Lung (tissue), 12 donors: ENCODE measurements around the gene DTNBP1. TPM values are rescaled to one million over a fixed set of nuclear protein-coding genes. Genes with fewer than 3 reads are reported as not detected.

ENCODE experiments used
- ATAC-seq: fragments of 200-7000 bp; cut with Tn5 transposase; one replicate; pipeline ENCODE4 v1.9.1; 2020; ENCODE audit warnings: moderate number of reproducible peaks; ENCODE audit not compliant: insufficient read depth, low FRiP score
- DNase-seq, 3 donors: peaks; one replicate each; pipeline ENCODE4 v3.0.0-alpha.2; 2013 to 2017
- H3K27ac ChIP-seq, 2 donors: one replicate each; pipeline ENCODE4 v1.5.1; 2013; ENCODE audit warnings: mild to moderate bottlenecking in 2 of 2, moderate library complexity in 2 of 2, control low read depth in 1 of 2, inconsistent platforms in 1 of 2, low read depth in 1 of 2, low read length in 1 of 2
- H3K27me3 ChIP-seq, 3 donors: one replicate each; pipeline ENCODE4 v1.5.1; 2013; ENCODE audit warnings: low read length in 2 of 3; ENCODE audit not compliant: control insufficient read depth in 3 of 3, insufficient read depth in 3 of 3
- H3K36me3 ChIP-seq, 4 donors: one replicate each; pipeline ENCODE4 v1.5.1; 2013; ENCODE audit warnings: low read length in 4 of 4, mild to moderate bottlenecking in 1 of 4, moderate library complexity in 1 of 4; ENCODE audit not compliant: control insufficient read depth in 4 of 4, insufficient read depth in 4 of 4
- H3K4me1 ChIP-seq, 5 donors: one replicate each; pipeline ENCODE4 v1.5.1; 2013; ENCODE audit warnings: low read length in 5 of 5, mild to moderate bottlenecking in 2 of 5, moderate library complexity in 1 of 5; ENCODE audit not compliant: control insufficient read depth in 5 of 5, insufficient read depth in 5 of 5
- H3K4me3 ChIP-seq: one replicate; pipeline ENCODE4 v1.5.1; 2013; ENCODE audit warnings: mild to moderate bottlenecking, control low read depth, moderate library complexity
- H3K9ac ChIP-seq, 2 donors: one replicate each; pipeline ENCODE4 v1.5.1; 2013; ENCODE audit warnings: low read length in 2 of 2, control low read depth in 1 of 2; ENCODE audit not compliant: insufficient read depth in 1 of 2
- H3K9me3 ChIP-seq, 4 donors: one replicate each; pipeline ENCODE4 v1.5.1; 2013; ENCODE audit warnings: low read length in 3 of 4, mild to moderate bottlenecking in 1 of 4, moderate library complexity in 1 of 4; ENCODE audit not compliant: control insufficient read depth in 4 of 4, insufficient read depth in 3 of 4
- WGBS, 2 donors: extraction: QIAGEN DNeasy Blood & Tissue Kit; methylation state at CpG; one replicate each; pipeline ENCODE4 v1.1.7; 2013; 5-methylcytosine and 5-hydroxymethylcytosine counted together
- polyA plus RNA-seq, 2 donors: library from polyadenylated mRNA; stranded (reverse); fragments of 200-250 nt; gene quantifications; one replicate each; pipeline ENCODE4 v1.2.1, GENCODE V29; 2013
- total RNA-seq, 2 donors: library from RNA; depleted of rRNA in 1 of 2; stranded (reverse); fragments of >200 nt in 1 of 2; gene quantifications; one replicate each; pipeline ENCODE4 v1.2.1, GENCODE V29; 2014 to 2021
- TF ChIP-seq, protein P1 (sequence below): IDR thresholded peaks from 2 replicates; pipeline ENCODE4 v1.5.1; 2012; ENCODE audit warnings: mild to moderate bottlenecking; ENCODE audit errors: control extremely low read depth, extremely low read depth
- donor health status: control.
- donor health status: control.
- donor health status: Bipolar disorder and iron deficiency.
- donor health status: healthy.
- donor health status: DM: yes; HTN: yes; CAD: no.

DTNBP1 gene
- total and polyA plus RNA-seq, 4 donors, result 9.9 to 23.9 (median 20.5) TPM

DNA sequence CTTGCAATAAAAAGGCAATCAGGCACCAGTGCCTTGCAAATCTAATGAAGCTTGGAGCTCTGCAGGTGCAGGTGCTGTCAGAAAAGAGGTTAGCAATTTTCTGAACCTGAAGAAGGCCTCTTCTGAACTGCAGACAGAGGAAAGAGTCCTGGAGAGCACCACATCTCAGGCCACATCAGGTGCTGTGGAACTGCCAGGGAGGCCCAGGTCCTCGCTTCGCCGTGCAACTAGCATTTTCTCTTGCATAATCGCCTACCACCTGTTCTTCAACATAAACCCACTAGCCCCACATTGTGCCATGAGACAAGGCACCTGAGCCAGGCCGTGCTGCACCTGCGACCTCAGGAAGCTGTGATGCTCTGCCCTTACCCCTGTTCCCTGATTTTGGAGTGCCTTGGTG lies 187.6 kb downstream of the DTNBP1 start:
- H3K9ac ChIP-seq, result no peak overlapping the region
- H3K4me3 ChIP-seq, result no peak overlapping the region
- peak overlapping the region; percentile 39 to 41 for H3K27ac ChIP-seq
- H3K27me3 ChIP-seq, result no peaks in the 10 kb centered on the region
- H3K4me1 ChIP-seq, result peaks cover 14 to 38% (median 21%) of the 10 kb centered on the region in 5 donors
- TF ChIP-seq, protein P1, sequence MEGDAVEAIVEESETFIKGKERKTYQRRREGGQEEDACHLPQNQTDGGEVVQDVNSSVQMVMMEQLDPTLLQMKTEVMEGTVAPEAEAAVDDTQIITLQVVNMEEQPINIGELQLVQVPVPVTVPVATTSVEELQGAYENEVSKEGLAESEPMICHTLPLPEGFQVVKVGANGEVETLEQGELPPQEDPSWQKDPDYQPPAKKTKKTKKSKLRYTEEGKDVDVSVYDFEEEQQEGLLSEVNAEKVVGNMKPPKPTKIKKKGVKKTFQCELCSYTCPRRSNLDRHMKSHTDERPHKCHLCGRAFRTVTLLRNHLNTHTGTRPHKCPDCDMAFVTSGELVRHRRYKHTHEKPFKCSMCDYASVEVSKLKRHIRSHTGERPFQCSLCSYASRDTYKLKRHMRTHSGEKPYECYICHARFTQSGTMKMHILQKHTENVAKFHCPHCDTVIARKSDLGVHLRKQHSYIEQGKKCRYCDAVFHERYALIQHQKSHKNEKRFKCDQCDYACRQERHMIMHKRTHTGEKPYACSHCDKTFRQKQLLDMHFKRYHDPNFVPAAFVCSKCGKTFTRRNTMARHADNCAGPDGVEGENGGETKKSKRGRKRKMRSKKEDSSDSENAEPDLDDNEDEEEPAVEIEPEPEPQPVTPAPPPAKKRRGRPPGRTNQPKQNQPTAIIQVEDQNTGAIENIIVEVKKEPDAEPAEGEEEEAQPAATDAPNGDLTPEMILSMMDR, result no peak
- DNase-seq (no peak), ATAC-seq (no peak)
- H3K36me3 ChIP-seq, result peaks cover 0 to 4% (median 3%) of the 10 kb centered on the region in 4 donors
- no peaks in the 10 kb centered on the region for H3K9me3 ChIP-seq
- 66 to 73% methylated on average over 6 of the region's 6 CpGs for WGBS, 2 donors

DNA sequence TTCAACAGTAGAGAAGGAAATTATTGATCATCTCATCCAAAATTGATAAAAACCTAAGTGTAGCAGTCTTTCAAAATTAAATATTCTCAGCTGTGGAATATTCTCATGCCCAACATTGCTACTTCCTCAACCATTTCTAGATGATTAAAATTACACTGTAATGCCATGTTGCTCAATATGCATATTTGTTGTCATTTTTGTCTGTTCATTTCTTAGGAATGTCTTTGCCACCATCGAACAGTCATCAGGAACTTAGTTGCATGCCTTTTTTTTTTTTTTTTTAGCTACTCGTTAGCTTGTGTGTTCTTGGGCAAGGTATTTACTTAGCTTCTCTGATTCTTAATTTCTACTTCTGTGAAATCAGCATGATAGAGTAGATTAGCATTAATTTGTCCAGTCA lies 188.6 kb downstream of the DTNBP1 start:
- TF ChIP-seq, protein P1, result no peak
- no peak for ATAC-seq
- Histone ChIP-seq H3K4me3 (no peak overlapping the region), H3K9me3 (no peaks in the 10 kb centered on the region), H3K36me3 (peaks cover 0 to 6% (median 5%) of the 10 kb centered on the region in 4 donors), H3K9ac (no peak overlapping the region), H3K27ac (peak overlapping the region in 1 of 2 donors; percentile 47), H3K4me1 (peaks cover 12 to 30% (median 18%) of the 10 kb centered on the region in 5 donors), H3K27me3 (no peaks in the 10 kb centered on the region)
- no peak for DNase-seq
- WGBS, 2 donors, result 37 to 52% methylated on average over 2 of the region's 2 CpGs

DNA sequence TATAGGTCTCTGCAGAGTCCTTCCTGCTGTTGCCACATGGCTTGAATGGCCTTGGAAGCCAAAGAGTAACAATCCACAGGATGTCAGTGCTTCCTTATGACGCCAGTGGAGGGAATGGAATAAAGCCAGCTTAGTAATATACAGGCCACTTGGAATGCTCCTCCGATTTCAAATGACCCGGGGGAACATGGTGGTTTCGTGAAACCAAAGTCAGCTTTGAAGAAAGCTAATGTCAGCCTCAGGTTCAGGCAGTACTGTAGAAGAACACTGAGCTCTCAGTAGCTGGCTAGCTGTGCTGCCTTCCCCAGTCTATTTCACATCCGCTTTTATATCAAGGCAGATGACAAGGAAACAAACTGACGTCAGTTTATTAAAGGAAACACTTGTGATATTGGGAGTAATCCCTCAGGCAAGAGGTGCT lies 189.1 kb downstream of the DTNBP1 start:
- Histone ChIP-seq H3K4me1 (peaks cover 12 to 30% (median 18%) of the 10 kb centered on the region in 5 donors), H3K9me3 (no peaks in the 10 kb centered on the region), H3K27me3 (no peaks in the 10 kb centered on the region), H3K9ac (no peak overlapping the region), H3K27ac (peak overlapping the region; percentile 47 to 74), H3K4me3 (no peak overlapping the region), H3K36me3 (peaks cover 0 to 9% (median 6%) of the 10 kb centered on the region in 4 donors)
- ATAC-seq (peak; percentile 27), DNase-seq (peak in 2 of 3 donors; percentile 47 to 62)
- WGBS, 2 donors, result 48 to 55% methylated on average over 6 of the region's 6 CpGs
- TF ChIP-seq, protein P1, result no peak

DNA sequence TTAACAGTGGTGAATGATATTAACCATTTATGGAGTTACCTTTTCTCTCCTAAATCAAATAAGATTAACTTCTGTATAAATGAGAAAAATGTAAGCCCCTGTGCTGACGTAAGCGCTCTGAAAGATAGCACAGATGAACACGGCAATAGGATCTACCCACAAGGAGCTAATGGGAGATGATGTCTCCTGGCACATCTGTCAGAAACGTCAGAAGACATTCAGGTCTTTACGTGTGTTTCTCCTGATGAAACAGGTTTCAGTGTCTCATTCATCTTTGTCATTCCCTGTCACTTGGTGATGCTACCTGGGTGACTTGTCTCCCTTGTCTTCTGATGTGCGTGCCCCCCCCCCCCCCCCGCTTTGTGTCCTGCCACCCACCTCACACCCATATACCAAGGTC lies 189.7 kb downstream of the DTNBP1 start:
- Histone ChIP-seq H3K27ac (peak overlapping the region; percentile 47 to 77), H3K36me3 (peaks cover 0 to 12% (median 7%) of the 10 kb centered on the region in 4 donors), H3K9ac (no peak overlapping the region), H3K9me3 (no peaks in the 10 kb centered on the region), H3K4me3 (no peak overlapping the region), H3K27me3 (no peaks in the 10 kb centered on the region), H3K4me1 (peaks cover 12 to 30% (median 18%) of the 10 kb centered on the region in 5 donors)
- WGBS, 2 donors, result 71 to 76% methylated on average over 7 of the region's 7 CpGs
- no peak for DNase-seq
- ATAC-seq, result no peak
- TF ChIP-seq, protein P1, result no peak
